HL-60/S4 treated with retinoic acid at 250 ng/mL for 4 days and 3 days (cell line): Measurements from ENCODE around the gene GPATCH3.
"Not testable (repeated sequence)": the region's sequence is repeated elsewhere in the genome, so short reads cannot be mapped to it uniquely, and the experiment has no call there.

Experiments
- in situ Hi-C: fragments of 300-500 bp; cut with MboI; formaldehyde crosslinking; loops from 2 replicates; pipeline ENCODE4 v1.7.0; 2022; ENCODE audit warnings: low sequenced_read_pairs

GPATCH3 gene

DNA sequence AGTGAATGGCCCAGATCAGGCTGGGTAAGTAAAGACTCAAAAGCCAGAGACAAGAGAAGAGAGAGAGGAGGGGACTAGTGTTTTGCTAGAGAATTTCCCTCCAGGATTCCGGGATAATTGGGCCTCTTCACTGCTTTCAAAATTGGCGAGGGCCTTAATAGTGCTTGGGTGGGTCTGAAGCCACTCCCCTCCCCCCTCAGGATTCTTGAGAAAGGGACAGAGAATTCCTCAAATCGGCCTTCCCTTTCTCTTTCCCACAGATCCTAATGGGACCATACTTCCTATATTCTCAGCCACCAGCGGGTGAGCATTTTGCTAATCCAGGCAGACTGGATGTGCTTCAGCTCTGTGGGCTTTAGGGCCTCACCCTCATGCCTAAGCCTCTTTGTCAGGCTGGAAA is 25.4 kb downstream of the GPATCH3 start:
- in situ Hi-C loops, result no loop called here

DNA sequence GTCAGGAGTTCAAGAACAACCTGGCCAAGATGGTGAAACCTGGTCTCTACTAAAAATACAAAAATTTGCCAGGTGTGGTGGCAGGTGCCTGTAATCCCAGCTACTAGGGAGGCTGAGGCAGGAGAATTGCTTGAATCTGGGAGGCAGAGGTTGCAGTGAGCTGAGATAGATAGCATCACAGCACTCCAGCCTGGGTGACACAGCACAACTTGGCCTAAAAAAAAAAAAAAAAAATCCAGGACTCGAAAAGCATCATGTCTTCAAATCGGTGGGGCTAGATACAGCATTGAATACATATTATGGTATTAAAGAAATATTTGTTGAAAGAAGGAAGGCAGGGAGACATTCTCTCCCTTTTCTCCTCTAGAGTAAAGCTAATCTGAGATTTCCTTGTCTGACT is 27.2 kb downstream of the GPATCH3 start:
- in situ Hi-C loops, result not testable (repeated sequence)

DNA sequence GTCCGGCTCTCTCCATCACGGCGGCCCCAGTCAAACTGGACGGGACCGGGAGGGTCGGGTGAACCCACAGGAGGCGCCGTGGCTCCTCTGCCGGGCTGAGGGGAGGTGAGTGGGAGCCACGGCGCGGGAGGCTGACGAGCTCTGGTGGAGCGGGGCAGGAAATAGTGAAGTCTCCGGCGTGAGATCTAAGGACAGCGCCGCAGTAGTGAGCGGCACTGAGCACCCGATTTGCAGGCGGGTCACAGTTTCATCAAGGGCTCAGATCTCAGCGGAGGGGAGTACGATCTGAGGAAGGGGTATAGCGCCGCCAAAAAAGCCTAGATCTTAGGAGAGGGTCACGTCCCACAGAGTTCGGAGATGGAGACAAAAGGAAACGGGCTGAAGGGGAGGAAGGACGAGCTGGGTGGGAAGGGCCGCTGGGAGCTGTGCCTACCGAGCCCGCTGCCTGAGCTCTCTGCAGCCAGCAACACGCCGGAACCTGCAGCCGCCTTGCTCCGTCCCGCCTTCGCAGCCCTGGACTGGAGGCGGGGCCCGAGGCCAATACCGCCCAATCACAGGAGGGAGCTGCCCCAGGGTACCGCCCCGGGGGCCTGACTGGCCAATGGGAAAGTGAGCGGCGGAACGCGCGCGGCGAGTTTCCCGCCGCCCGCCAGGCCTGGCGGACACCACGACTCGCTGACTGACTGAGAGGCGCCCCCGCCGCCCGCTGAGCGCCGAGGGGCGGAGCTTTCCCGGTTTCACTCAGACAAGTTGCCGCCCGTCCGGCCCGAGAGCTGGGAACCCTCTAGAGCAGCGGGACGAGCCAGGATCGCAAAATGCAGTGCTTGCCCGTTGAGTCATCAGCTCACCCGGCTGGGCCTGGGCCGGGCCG is 35.4 kb downstream of the GPATCH3 start:
- in situ Hi-C loops, result no loop called here

DNA sequence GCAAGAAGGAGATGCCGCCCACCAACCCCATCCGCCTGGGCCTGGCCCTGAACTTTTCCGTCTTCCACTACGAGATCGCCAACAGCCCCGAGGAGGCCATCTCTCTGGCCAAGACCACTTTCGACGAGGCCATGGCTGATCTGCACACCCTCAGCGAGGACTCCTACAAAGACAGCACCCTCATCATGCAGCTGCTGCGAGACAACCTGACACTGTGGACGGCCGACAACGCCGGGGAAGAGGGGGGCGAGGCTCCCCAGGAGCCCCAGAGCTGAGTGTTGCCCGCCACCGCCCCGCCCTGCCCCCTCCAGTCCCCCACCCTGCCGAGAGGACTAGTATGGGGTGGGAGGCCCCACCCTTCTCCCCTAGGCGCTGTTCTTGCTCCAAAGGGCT is 36.6 kb downstream of the GPATCH3 start:
- in situ Hi-C loops, result no loop called here

DNA sequence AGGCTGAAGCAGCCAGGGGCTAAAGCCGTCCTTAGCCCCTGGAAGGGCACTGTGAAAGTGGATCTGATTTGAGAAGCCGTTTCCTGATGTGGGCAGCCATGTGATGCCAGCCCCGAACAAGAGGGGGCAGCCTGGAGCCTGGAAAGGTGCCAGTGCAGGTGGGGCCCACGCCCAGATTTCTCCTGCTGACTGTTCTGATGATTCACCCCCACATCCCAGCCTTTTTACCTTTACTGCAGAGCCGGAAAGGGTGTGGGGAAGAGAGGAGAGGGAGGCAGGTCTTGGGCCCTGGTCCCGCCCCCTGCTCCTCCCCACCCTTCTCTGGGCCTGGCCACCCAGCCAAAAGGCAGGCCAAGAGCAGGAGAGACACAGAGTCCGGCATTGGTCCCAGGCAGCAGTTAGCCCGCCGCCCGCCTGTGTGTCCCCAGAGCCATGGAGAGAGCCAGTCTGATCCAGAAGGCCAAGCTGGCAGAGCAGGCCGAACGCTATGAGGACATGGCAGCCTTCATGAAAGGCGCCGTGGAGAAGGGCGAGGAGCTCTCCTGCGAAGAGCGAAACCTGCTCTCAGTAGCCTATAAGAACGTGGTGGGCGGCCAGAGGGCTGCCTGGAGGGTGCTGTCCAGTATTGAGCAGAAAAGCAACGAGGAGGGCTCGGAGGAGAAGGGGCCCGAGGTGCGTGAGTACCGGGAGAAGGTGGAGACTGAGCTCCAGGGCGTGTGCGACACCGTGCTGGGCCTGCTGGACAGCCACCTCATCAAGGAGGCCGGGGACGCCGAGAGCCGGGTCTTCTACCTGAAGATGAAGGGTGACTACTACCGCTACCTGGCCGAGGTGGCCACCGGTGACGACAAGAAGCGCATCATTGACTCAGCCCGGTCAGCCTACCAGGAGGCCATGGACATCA is 37.2 kb downstream of the GPATCH3 start, which contains the start of gene SFN:
Gene SFN (plus strand): TSS at position 369 of the 904 bp plus-strand sequence. CDS start 64 bp downstream, at position 433.
- in situ Hi-C loops, result no loop called here

DNA sequence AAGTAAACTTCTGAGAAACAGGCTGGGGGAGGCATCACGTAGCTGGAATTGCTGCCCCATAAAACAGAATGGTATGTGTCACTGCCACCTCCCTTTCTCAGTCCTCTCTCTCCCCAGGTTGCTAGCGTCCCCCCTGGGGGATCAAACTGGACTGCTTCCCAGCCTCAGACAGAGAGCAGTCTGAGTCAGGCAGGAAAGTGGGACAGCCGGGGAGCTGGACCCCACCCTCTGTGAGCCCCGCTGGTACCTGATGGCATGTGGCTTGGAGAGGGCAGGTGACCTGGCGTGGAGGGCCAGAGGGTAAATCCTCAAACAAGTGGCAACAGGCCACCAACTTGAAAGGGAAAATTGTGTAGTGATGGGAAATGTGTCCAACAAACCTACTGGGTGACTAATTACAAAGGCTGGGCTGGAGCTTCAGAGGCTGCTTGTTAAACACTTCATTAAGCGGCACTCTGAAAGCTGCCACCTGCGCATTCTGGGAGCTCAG is 38.3 kb downstream of the GPATCH3 start:
- in situ Hi-C loops, result no loop called here

DNA sequence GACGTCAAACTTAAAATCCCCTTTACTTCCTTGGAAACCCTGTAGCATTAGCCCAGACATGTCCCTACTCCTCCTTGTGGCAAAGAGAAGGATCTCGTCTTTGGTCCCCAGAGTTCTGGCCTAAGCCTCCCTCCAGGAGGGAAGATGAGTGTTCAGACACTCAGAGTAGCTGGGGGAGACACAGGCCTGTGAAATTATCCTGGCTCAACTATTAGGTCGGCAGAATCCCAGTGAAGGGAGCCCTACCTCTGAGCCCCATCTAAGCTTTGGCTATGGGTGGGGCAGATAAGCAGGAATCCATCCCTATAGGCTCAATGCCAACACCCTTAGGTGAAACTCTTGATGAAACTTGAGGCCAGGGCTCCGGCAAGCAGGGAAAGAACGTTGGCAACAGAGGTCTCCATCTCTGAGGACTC is 39.0 kb downstream of the GPATCH3 start:
- in situ Hi-C loops, result no loop called here

DNA sequence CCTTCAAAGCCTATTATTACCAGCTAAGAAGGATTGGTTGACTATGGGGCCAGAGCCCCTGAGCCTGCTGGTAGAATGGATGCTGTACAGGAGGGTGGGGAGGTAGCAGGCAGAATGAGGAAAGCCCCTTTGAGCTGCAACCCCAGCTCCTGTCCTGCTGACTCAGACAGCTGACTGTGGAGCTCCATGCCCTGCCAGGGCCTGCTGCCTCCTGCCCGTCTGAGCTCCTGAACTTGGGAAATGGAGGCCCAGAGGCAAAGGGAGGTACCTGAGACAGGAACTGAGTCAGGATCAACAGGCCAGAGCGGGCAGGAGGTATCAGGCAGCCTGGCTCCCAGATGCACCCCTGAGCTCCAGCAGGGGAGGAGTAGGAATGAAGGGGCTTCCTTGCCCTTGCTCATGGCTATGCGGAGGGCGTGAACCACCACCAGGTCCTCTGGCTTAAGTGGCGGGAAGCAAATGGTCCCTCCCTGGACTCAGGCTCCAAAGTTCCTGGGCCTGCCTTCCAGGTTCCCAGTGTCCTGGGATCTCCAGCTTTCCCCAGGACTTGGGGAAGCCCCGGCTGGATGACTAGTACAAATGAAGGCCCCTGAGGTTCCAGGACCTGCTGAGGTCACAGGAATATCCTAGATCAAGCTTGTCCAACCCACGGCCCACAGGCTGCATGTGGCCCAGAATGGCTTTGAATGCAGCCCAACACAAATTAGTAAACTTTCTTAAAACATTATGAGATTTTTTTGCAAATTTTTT is 41.2 kb downstream of the GPATCH3 start:
- in situ Hi-C loops, result no loop called here

DNA sequence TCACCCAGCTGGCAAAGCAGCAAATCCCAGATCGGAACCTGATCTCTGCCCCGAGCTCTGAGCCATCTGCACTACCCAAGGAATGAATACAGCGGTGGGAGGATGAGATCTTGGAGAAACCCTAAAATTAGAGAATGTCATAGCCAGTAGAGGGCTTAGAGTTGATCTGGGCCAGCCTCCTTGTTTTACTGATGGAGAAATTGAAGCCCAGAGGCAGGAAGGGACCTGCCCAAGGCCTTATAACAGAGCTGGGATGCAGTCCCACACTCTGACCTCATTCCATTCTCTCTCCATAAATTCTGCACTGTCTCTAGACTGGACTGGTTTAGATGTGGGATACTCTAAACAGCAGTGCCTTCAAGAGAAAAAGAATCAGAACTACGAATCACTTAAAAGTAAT is 42.1 kb downstream of the GPATCH3 start:
- in situ Hi-C loops, result no loop called here

DNA sequence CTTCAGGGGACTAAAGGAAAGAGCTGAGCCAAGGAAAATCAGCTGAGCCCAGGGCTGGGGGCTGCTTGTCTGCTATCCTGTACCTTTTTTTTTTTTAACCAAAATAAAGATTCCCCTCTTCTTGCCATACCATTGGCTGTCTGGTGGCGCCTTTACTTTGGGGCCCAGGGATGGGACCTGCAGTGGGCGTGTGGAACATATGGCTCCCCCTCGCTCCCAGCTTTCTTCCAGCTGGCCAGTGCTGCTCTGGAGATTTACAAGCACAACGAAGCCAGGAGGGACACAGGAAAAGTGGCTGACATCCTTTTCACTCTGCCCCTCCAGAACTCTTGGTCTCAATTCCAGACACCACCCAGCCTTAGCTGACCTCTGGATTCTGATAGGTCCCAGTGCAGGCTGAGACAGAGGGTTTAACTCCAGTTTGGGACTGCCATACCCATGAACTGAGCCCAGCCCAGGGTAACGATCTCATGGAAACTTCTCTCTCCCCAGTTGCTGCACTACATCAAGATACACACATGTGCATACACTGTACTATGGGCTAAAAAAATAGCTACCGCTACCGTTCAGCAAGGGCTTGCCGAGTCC is 42.7 kb downstream of the GPATCH3 start:
- in situ Hi-C loops, result no loop called here

DNA sequence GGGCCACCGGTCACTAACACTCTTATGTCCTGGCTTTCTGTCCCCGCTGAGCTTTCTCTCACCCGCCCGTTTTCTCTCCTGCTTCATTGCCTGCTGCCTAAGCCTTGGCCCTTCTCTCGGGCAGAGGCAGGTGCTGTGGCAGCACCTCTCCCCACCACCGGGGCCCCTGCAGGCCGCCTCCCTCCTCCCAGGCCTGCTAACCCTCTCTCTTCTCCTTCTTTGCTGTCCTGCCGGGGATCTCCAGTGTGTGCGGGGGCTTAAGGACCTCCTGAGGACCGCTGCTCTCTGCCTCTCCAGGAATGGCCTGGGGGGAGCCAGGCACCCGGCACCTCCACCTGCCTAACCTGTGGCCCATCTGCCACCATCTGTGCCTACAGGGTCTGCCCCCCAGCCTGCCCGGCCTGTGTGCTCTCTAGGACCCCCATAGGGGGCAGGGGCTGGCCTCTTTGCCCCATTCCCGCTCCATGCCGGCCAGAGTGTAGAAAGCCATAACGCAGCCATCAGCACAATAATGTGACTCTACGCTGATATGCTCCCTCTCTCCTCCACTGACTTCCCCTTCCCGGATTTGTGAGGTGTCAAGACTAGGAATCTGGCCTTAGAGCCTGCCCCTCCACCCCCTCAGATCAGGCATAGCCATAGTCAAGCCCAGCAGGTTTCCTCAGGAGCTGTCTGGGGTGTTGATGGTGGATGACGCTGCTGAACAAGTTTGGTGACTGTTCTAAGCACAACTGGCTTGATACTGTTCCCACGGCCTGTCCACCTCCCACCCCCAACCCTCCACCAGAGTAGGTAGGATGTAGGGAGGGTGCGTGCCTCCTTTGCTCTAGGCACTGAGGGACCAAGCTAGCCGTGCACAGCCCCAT is 43.4 kb downstream of the GPATCH3 start:
- in situ Hi-C loops, result no loop called here

DNA sequence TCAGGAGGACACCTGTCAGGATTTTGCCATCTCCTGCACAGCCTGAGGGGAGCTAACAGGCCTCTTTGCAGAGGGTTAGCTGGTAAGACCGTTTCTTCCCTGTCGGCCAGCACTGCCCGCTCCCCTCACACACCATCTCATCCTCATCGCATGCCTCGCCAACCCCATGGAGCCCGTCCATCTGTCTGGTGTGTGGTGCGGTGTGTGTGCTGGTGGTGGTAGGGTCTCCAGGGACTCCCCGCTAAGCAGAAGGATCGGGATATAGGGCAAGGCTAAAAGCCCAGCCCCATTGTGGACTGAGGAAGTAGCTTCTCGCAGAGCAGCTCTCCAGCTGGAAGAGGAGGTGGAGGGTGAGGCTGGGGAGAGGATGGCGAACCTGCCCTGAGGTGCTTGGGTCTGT is 44.1 kb downstream of the GPATCH3 start:
- in situ Hi-C loops, result no loop called here

DNA sequence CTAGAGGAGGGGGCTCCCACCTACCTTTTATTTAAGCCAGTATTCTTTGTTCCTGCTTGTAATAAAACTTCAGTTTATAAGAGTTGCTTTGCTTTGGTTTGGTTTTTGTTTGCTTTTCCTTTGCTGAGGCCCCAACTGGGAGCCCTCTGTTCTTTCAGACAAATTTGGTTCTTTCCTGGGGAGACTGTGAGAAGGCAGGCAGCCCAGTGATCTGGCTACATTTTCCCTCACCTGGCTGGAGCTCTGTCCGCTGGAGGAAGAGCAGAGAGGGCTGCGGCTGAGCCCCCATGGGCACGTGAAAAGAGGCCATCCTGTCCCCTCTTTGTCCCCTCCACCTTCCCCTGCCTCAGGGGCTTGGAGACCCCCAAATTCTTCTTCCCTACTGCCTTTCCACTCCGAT is 44.6 kb downstream of the GPATCH3 start:
- in situ Hi-C loops, result no loop called here

DNA sequence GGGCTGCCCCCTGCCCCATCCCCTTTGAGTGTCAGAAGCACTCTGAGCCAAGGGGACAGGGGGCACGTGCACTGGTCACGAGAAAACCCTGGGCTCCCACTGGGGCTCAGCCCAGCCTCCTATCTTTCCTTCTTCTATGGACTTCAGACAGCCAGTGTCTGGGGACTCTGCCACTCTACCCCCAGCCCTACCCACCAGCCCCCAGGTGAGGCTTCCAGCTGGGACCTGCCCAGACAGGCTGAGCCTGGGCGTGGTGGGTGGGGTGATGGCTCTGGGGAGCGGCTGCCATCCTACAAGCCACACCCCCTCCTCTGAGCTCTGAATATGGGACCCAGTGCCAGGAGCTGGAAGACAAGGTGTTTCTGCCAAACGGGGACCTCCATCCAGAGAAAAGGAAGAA is 45.4 kb downstream of the GPATCH3 start:
- in situ Hi-C loops, result no loop called here

DNA sequence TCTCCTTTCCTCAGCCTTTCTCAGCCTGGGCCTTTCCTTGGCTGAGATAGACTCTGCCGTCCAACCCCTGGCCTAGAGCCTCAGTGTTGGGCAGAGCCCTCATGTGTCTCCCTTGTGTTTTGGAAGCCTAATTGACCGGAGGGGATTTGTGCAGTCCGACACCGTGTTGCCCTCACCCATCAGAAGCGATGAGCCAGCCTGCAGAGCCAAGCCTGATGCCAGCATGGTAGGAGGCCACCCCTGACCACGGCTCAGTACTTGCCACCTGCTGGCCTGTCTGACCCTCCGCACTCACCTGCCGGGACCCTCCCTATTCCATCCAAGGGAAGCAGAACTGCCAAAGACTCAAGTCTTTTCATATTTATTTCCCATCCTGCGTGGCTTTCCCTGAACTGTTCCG is 46.7 kb downstream of the GPATCH3 start:
- in situ Hi-C loops, result no loop called here

DNA sequence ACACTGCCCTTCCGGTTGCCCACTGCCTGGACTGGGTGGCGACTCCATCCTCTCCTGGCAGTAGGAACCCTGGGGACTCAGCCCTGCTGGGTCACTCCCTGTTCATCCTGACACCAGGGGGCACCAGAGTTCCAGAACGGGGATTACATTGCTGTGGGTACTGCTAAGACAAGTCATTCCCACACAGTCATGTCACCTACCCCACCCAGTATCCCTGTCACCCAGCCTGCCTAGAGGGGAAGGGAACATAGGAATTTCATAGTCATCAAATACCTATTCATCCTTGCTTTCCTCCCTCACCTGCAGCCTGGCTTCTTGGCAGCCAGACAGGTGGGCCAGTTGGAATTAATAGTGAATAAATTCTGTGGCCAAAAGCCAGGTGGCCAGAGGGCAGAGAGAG is 47.1 kb downstream of the GPATCH3 start:
- in situ Hi-C loops, result no loop called here

DNA sequence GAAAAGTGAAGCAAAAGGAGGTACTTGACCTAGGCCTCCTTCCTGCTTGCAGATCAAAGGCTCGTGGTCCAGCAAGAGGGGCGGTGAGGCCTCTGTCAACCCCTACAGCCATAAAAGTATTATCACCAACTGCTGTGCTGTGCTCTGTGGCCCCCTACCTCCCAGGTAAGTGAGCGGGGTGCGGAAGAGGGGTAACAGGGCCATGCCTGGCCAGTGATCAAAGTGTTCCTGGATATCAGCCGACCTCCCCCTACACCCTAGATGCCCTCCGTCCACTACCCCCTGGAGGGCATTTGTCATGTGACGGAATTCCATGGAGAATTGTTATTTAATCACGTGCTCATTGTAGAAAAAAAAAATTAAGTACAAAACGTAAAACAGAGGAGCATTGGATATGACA is 47.6 kb downstream of the GPATCH3 start:
- in situ Hi-C loops, result no loop called here

DNA sequence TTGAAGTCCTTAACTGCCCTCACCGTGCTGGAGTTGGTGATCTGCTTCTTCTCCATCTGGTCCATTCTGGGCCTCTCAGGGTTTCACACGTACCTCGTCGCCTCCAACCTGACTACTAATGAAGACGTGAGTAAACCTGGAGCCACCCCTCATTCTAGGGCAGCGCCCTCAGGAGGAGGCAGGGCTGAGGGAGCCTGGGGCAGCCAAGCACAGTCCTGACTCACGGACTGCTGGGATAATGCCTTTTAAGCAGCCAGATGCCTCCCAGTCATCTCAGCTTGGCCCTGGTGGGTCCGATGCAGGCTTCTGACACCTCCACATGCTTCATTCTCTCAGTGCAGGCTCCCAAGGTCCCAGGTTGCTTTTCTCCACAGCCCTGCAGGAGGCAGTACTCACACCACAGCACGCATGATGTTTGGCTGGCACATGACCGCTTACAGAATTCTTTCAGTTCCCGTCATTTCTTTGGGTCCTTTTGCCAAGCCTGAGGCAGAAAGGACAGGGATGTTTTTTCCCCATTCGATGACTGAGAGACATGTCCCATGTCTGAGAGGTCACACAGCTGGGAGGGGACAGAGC is 49.1 kb downstream of the GPATCH3 start:
- in situ Hi-C loops, result no loop called here
